SK-N-SH (cell line): ENCODE data around the gene GRIK3.

ENCODE experiments used
- CTCF ChIP-seq: fragments of 200-600 bp; sonication (generic); IDR thresholded peaks from 2 replicates; pipeline ENCODE4 v1.6.1; 2017; ENCODE audit warnings: antibody characterized with exemption, mild to moderate bottlenecking, moderate library complexity
- EP300 ChIP-seq, 2 experiments: IDR thresholded peaks; 2 replicates each; pipeline versions ENCODE4 v1.4.0 to v1.6.1; 2012; ENCODE audit warnings: borderline replicate concordance in 1 of 2, low read depth in 1 of 2, low read length in 1 of 2
- FOSL2 ChIP-seq: IDR thresholded peaks from 2 replicates; pipeline ENCODE4 v1.4.0; 2012; ENCODE audit warnings: low read depth, mild to moderate bottlenecking, moderate library complexity, borderline replicate concordance
- GATA2 ChIP-seq: sonication (generic); formaldehyde crosslinking; IDR thresholded peaks from 2 replicates; pipeline ENCODE4 v1.5.0; 2020; ENCODE audit warnings: mild to moderate bottlenecking, missing genetic modification reagents
- USF2 ChIP-seq: fragments of 150-350 bp; IDR thresholded peaks from 2 replicates; pipeline ENCODE4 v1.6.1; 2017; ENCODE audit warnings: antibody characterized with exemption, low read length, low read depth, borderline replicate concordance

GRCh38 chr1:36941316-36941978, 92.9 kb downstream of the GRIK3 start:
- no peak; a peak in 1 of 4 replicates for TF ChIP-seq EP300 (IDR thresholded peaks at IDR 0.05; ENCODE audit: borderline replicate concordance in 1 of 2, low read depth in 1 of 2, low read length in 1 of 2)
- no peak for TF ChIP-seq USF2
- TF ChIP-seq CTCF = no peak
- TF ChIP-seq GATA2 (CRISPR knock-in tag) = 0 out of 2 replicates have a peak, but pooled peaks have one; percentile 25
- no peak for TF ChIP-seq FOSL2
